Stimulated activated CD8-positive, alpha-beta memory T cell treated with anti-CD3 and anti-CD28 coated beads, Interleukin-12 subunit alpha, Interleukin-12 subunit beta, amount 100 ng/mL, for 24 hours (primary cell): ENCODE data around the gene HSD17B3.
A peak's percentile ranks its signal among the peaks of the same experiment; 100 is the strongest.
"Not testable (repeated sequence)": the region's sequence is repeated elsewhere in the genome, so short reads cannot be mapped to it uniquely, and the experiment has no call there.

ENCODE experiments used
- DNase-seq: peaks from one replicate; pipeline ENCODE4 v3.0.0-alpha.2; 2020; ENCODE audit errors: extremely low read depth

The HSD17B3 gene

GRCh38 chr9:96306958-96307357 is 5.0 kb upstream of the HSD17B3 start:
- not testable (repeated sequence) for DNase-seq

DNA sequence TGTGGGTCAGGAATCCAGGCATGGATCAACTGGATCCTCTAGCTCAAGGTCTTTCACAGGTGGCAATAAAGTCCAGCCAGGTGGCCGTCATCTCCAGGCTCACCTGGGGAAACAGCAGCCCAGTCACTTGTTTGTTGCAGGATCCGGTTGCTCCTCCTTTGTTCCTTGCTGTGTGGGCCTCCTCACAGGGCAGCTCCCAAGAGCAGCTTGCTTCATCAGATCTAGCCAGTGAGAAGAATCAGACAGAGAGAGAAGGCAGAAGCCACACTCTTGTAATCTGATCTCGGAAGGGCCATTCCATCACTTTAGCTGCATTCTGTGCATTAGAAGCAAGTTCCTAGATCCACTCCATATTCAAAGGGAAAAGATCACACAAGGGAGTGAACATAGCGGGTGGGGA is 3.2 kb upstream of the HSD17B3 start:
- no peak for DNase-seq

DNA sequence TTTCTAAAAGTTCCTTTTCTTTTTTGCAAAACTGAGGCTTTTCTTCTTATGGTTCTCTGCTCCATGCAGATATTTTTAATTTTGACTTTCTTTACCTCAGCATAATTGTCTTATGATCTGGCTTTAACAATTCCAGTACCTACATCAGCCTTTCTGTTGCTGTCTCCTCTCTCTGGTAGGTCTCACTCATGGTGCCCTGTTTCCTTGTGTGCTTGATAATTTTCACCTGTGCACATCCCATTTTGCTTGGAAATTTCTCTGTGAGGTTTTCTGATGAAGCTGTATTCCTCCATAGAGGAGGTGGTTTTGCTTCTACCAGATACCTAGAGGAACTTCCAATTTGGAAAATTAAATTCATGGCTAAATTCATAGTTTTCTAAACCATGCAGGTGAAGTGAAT is 2.3 kb upstream of the HSD17B3 start:
- DNase-seq: no peak

GRCh38 chr9:96299823-96300222 is 2.2 kb downstream of the HSD17B3 start:
- no peak for DNase-seq

- DNase-seq: no peak
These were observed 7.8 kb downstream of the HSD17B3 start for GRCh38 chr9:96294159-96294545.

- no peak for DNase-seq
These were observed 8.3 kb downstream of the HSD17B3 start for GRCh38 chr9:96293498-96294158.

GRCh38 chr9:96289392-96289791 is 12.6 kb downstream of the HSD17B3 start:
- DNase-seq: no peak

DNA sequence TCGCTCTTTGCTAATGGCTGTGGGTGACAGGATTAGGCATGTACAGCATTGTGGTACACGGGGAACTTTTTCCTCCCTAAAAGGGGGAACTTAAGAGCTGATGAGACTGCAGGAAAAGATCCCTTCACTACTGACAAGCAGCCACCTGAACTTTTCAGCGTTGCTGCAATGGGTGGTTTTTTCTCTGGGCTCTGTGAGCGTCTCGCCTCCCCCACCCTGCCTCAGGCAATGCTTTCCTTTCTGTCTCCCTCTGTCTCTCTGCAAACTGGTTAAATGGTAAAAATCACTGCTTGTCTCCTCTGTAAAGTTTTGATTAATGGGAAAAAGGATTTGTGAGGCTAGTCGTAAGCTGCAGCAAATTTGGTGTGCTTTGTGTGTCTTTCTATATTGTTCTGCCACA is 20.3 kb downstream of the HSD17B3 start:
- DNase-seq: no peak

GRCh38 chr9:96279932-96280331 is 22.0 kb downstream of the HSD17B3 start:
- DNase-seq: no peak

DNA sequence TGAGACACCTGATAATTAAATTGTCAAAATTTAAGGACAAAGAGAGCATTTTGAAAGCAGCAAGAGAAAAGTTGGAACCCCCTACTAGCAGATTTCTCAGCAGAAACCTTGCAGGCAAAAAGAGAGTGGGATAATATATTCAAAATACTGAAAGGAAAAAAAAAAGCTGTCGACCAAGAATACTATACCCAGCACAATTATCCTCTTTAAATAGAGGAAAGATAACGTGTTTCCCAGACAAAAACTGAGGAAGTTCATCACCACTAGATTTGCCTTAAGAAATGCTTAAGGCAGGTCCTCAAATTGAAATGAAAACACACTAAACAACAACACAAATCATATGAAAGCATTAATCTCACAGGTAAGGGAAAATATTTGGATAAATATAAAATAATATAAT is 27.0 kb downstream of the HSD17B3 start:
- no peak for DNase-seq

- no peak for DNase-seq
These were observed 31.7 kb downstream of the HSD17B3 start for GRCh38 chr9:96270236-96270744.

- DNase-seq: no peak
These were observed 43.0 kb downstream of the HSD17B3 start for GRCh38 chr9:96258967-96259366.

GRCh38 chr9:96256800-96257199 is 45.2 kb downstream of the HSD17B3 start:
- DNase-seq: no peak

DNA sequence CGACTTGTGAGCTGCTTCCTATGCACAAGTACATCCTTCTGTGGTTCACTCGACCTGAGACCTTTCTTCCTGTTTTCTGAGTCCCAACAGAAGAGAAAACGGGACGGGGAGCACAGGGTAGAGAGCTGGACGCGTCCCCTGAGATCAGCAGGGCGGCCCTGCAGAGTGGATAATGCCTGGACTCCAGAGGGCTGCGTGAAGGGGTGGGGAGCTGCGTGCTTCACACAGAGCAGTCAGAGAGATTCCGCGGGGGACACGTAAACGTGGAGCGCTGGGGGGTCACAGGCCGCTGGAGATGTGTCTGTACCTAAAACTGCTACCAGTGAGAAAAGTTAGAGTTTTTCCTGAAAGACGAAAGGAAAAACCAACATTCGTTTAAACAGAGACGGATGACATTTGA is 46.3 kb downstream of the HSD17B3 start:
- no peak for DNase-seq

DNA sequence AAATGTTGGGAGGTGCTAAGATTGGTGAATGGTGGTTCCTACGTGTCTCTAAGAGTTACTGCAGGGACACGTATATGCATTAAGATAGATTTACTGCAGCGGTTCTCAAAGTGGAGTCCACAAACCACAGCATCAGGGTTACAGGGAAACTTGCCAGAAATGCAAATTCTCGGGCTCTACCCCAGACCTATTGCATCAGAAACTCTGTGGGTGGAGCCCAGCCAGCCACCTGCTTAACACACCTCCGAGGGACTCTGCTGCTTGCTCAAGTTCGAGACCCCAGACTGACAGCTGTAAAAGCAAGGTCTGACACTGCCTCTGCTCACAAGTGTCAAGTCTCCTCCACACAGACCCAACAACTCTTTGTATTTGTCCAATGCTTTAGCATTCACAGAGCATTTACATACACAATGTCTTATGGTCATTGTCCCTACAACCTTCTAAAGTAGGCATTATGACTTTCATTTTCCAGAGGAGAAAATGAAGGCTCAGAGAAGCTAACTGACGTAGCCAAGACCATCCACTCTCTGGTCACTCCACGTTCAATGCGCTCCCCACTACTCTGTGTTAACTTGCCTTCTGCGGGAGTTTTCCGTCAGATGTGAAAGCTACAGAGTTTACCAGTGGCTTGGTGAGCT is 48.8 kb downstream of the HSD17B3 start:
- no peak for DNase-seq

GRCh38 chr9:96251451-96251850 is 50.5 kb downstream of the HSD17B3 start:
- no peak for DNase-seq

- DNase-seq: no peak
These were observed 52.2 kb downstream of the HSD17B3 start for GRCh38 chr9:96249746-96250145.

GRCh38 chr9:96246267-96246671 is 55.7 kb downstream of the HSD17B3 start:
- no peak for DNase-seq

DNA sequence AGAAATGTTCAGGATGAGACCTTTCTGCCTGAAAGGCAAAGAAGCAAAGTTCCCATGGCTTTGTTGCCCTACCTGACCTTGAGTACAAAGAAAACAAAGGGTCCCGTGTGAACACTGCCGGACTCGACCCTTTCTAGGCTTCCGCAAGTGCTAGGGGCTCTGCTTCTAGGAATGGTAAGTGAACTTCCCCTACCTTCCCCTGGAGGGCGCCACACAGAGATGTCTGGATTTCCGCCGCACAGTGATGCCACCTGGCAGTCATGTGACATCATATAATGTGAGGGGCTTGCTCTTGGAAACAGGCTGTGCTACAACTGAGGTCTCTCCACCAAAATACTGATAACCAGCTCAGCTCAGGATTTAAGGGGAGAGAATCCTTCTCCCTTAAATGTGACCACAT is 56.6 kb downstream of the HSD17B3 start:
- no peak for DNase-seq

- DNase-seq: no peak
These were observed 58.2 kb downstream of the HSD17B3 start for GRCh38 chr9:96243778-96244177.

GRCh38 chr9:96242811-96243210 is 59.2 kb downstream of the HSD17B3 start:
- no peak for DNase-seq

DNA sequence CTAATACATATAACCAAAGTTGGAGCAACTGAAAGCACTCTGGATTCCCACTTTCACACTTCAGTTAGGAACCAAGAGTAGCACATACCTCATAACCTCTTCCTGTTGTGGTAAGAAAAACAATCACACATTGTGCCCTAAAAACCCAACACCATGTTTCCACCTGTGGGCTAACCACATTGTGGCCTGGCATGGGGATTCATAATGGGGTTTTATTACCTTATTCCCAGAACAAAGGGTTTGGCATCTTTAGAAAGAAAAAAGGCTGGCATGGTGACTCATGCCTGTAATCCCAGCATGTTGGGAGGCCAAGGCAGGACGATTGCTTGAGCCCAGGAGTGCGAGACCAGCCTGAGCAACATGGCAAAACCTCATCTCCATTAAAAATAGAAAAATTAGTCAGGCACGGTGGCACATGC is 60.6 kb downstream of the HSD17B3 start:
- peak; percentile 26 for DNase-seq

GRCh38 chr9:96236854-96237550 is 65.0 kb downstream of the HSD17B3 start:
- DNase-seq: no peak
